SU-DHL-6 (cell line): ENCODE data around the gene CHD1L.

Source experiments
- CTCF ChIP-seq: fragments of 200-600 bp; sonication (generic); IDR thresholded peaks from one replicate; pipeline ENCODE4 v1.5.1; 2017; ENCODE audit warnings: antibody characterized with exemption, mild to moderate bottlenecking, low read length, moderate library complexity; ENCODE audit not compliant: insufficient read depth, poor library complexity, severe bottlenecking
- EZH2phosphoT487 ChIP-seq: fragments of 200-600 bp; sonication (generic), shearing (Covaris generic); conservative IDR thresholded peaks from 2 replicates; pipeline ENCODE4 v1.6.1; 2018; ENCODE audit warnings: mild to moderate bottlenecking, antibody characterized with exemption, low read length, moderate library complexity, mixed read lengths

GRCh38 chr1:147270721-147271120 lies 28.2 kb downstream of the CHD1L start:
- TF ChIP-seq CTCF (no peak), EZH2phosphoT487 (no peak)
